Mesenchymal stem cell (in vitro differentiated cells and primary cell): Measurements from ENCODE around the gene CYSRT1.

Experiments used
- DNase-seq: peaks from one replicate; pipeline ENCODE4 v3.0.0-alpha.2; 2013
- H2AFZ ChIP-seq: one replicate; pipeline ENCODE4 v1.6.1; 2013; ENCODE audit warnings: low read depth, mild to moderate bottlenecking, control low read depth, inconsistent platforms, low read length, moderate library complexity
- H2AK5ac ChIP-seq: 2 replicates; pipeline ENCODE4 v1.6.1; 2013; ENCODE audit warnings: low read length, moderate library complexity, mild to moderate bottlenecking, inconsistent platforms; ENCODE audit not compliant: severe bottlenecking
- H2BK120ac ChIP-seq: one replicate; pipeline ENCODE4 v1.6.1; 2013; ENCODE audit warnings: low read depth, mild to moderate bottlenecking, inconsistent platforms, low read length, moderate library complexity
- H2BK12ac ChIP-seq, 2 experiments: one replicate each; pipeline ENCODE4 v1.6.1; 2013; ENCODE audit warnings: inconsistent platforms in 2 of 2, low read length in 2 of 2, mild to moderate bottlenecking in 2 of 2, moderate library complexity in 2 of 2, control low read depth in 1 of 2
- H2BK15ac ChIP-seq: one replicate; pipeline ENCODE4 v1.6.1; 2013; ENCODE audit warnings: mild to moderate bottlenecking, low read depth, inconsistent platforms; ENCODE audit not compliant: poor library complexity, severe bottlenecking
- H2BK5ac ChIP-seq: 2 replicates; pipeline ENCODE4 v1.6.1; 2013; ENCODE audit warnings: low read depth, mild to moderate bottlenecking, low read length, control low read depth, inconsistent platforms; ENCODE audit not compliant: poor library complexity, severe bottlenecking
- H3K14ac ChIP-seq, 2 experiments: one replicate each; pipeline ENCODE4 v1.6.1; 2013; ENCODE audit warnings: inconsistent platforms in 2 of 2, low read length in 2 of 2, control low read depth in 1 of 2, mild to moderate bottlenecking in 1 of 2, moderate library complexity in 1 of 2
- H3K18ac ChIP-seq, 2 experiments: one replicate each; pipeline ENCODE4 v1.6.1; 2013; ENCODE audit warnings: inconsistent platforms in 2 of 2, low read length in 2 of 2, control low read depth in 1 of 2, low read depth in 1 of 2, mild to moderate bottlenecking in 1 of 2
- H3K23ac ChIP-seq, 2 experiments: one replicate each; pipeline ENCODE4 v1.6.1; 2013; ENCODE audit warnings: inconsistent platforms in 2 of 2, low read length in 2 of 2, mild to moderate bottlenecking in 2 of 2, moderate library complexity in 2 of 2, control low read depth in 1 of 2
- H3K27ac ChIP-seq: 2 replicates; pipeline ENCODE4 v1.5.1; 2013; ENCODE audit warnings: mild to moderate bottlenecking, moderate library complexity, low read length, control low read depth, inconsistent platforms; ENCODE audit not compliant: poor library complexity, severe bottlenecking
- H3K27me3 ChIP-seq, 2 experiments: 2 replicates each; pipeline versions ENCODE4 v1.6.1 to v1.7.0; 2013; ENCODE audit warnings: low read length in 2 of 2, mild to moderate bottlenecking in 2 of 2, moderate library complexity in 2 of 2, control low read depth in 1 of 2, inconsistent platforms in 1 of 2; ENCODE audit not compliant: control insufficient read depth in 1 of 2, insufficient read depth in 1 of 2
- H3K36me3 ChIP-seq, 2 experiments: 2 replicates each; pipeline versions ENCODE4 v1.6.1 to v1.7.0; 2013; ENCODE audit warnings: low read length in 2 of 2, control low read depth in 1 of 2, inconsistent platforms in 1 of 2, low read depth in 1 of 2, mild to moderate bottlenecking in 1 of 2; ENCODE audit not compliant: insufficient read depth in 2 of 2, control insufficient read depth in 1 of 2
- H3K4ac ChIP-seq, 2 experiments: one replicate each; pipeline ENCODE4 v1.6.1; 2013; ENCODE audit warnings: inconsistent platforms in 2 of 2, low read length in 2 of 2, mild to moderate bottlenecking in 2 of 2, moderate library complexity in 2 of 2, control low read depth in 1 of 2, low read depth in 1 of 2
- H3K4me1 ChIP-seq: 2 replicates; pipeline ENCODE4 v1.6.1; 2013; ENCODE audit warnings: low read depth, low read length, control low read depth; ENCODE audit not compliant: control insufficient read depth, insufficient read depth
- H3K4me2 ChIP-seq: 2 replicates; pipeline ENCODE4 v1.6.1; 2013; ENCODE audit warnings: low read length, mild to moderate bottlenecking, inconsistent platforms; ENCODE audit not compliant: poor library complexity, severe bottlenecking
- H3K4me3 ChIP-seq, 2 experiments: 2 replicates each; pipeline versions ENCODE4 v1.5.1 to v1.7.0; 2013; ENCODE audit warnings: low read length in 2 of 2, mild to moderate bottlenecking in 2 of 2, control low read depth in 1 of 2, low read depth in 1 of 2; ENCODE audit not compliant: insufficient read depth in 1 of 2
- H3K79me1 ChIP-seq: replicated peaks from 2 replicates; pipeline ENCODE4 v1.6.1; 2013; ENCODE audit warnings: mild to moderate bottlenecking, control low read depth, low read length, inconsistent platforms; ENCODE audit not compliant: poor library complexity, severe bottlenecking
- H3K9ac ChIP-seq: 2 replicates; pipeline ENCODE4 v1.7.0; 2013; ENCODE audit warnings: mild to moderate bottlenecking, low read length, moderate library complexity
- H3K9me3 ChIP-seq: 2 replicates; pipeline ENCODE4 v1.7.0; 2013; ENCODE audit warnings: mild to moderate bottlenecking, low read length; ENCODE audit not compliant: control insufficient read depth
- H4K8ac ChIP-seq: one replicate; pipeline ENCODE4 v1.6.1; 2013; ENCODE audit warnings: inconsistent platforms, mild to moderate bottlenecking, low read length, moderate library complexity
- H4K91ac ChIP-seq: one replicate; pipeline ENCODE4 v1.6.1; 2013; ENCODE audit warnings: mild to moderate bottlenecking, low read length, inconsistent platforms
- WGBS: methylation state at CpG from one replicate; pipeline ENCODE4 v1.1.7; 2013; ENCODE audit warnings: mixed read lengths; 5-methylcytosine and 5-hydroxymethylcytosine counted together

CYSRT1 gene

DNA sequence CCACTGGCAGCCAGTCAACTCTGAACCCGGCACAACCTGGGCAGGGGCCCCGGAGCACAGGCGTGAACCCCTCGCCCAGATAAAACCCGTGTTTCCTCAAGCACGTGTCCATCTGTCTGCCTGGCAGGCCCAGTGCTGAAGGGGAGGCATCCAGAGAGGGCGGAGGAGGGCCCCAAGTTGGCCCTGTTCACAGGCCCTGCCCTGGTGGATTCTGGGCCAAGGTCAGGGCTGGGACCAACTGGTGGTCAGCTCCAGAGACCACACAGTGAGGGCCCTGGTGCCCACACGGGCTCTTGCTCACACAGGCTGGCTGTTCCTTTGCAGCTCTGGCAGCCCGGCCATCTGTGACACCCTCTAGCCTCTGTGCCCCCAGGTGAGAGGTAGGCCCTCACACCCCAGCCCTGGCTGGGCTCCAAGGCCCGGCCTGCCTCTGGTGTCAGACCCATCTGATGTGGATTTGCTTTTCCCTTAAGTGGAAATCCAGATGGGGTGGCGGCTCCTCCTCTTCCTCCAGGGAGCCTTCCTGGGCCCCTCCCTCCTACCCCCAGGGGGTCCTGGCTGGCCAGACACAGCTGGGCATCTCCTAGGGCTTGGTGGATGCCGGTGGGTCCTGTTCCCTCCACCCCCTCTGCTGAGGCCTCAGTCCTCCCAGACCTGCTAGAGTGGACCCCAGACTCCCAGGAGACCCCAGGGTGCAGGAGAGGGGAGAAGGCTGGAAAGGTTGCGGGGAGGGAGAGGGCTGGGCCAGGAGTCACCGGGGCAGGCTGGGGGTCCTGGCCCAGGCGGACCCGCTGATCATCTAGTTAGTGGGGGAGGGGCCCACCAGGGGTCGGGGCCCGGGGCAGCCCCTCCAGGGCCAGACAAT lies 25.6 kb downstream of the CYSRT1 start:
- Histone ChIP-seq H3K9me3 (no peaks in the 10 kb centered on the region), H3K14ac (no peak overlapping the region), H3K79me1 (peaks cover 2% of the 10 kb centered on the region), H2AFZ (no peak overlapping the region), H3K18ac (no peak overlapping the region), H3K36me3 (peaks cover 0 to under 1% of the 10 kb centered on the region in 2 experiments), H2BK15ac (no peak overlapping the region), H3K4me1 (peaks cover 28% of the 10 kb centered on the region), H4K8ac (no peak overlapping the region), H2AK5ac (no peak overlapping the region), H3K23ac (no peak overlapping the region), H3K27me3 (peaks cover 0 to 13% of the 10 kb centered on the region in 2 experiments), H3K4ac (no peak overlapping the region), H2BK120ac (no peak overlapping the region), H2BK5ac (no peak overlapping the region), H3K4me2 (no peak overlapping the region), H3K4me3 (no peak overlapping the region), H3K9ac (no peak overlapping the region), H4K91ac (no peak overlapping the region), H3K27ac (no peak overlapping the region), H2BK12ac (no peak overlapping the region)
- 73% methylated on average over 17 of the region's 18 CpGs for WGBS
- no peak for DNase-seq

GRCh38 chr9:137251194-137251461 lies 26.2 kb downstream of the CYSRT1 start, which contains the start of gene STPG3:
STPG3 (plus strand) TSS chr9:137251286; CDS start chr9:137251287, 1 bp downstream.
- Histone ChIP-seq H3K4me2 (no peak within 1 kb of the TSS), H3K9me3 (no peaks in the 10 kb centered on the region), H2BK5ac (no peak within 1 kb of the TSS), H3K9ac (no peak within 1 kb of the TSS), H4K91ac (no peak within 1 kb of the TSS), H3K36me3 (peaks cover 0 to 6% of the 10 kb centered on the region in 2 experiments), H3K14ac (no peak within 1 kb of the TSS), H2BK12ac (peak within 1 kb of the TSS in 1 of 2 experiments; percentile 11), H2BK120ac (no peak within 1 kb of the TSS), H3K23ac (no peak within 1 kb of the TSS), H3K27me3 (peaks cover 0 to 7% of the 10 kb centered on the region in 2 experiments), H3K4ac (no peak within 1 kb of the TSS), H3K4me3 (peak within 1 kb of the TSS in 1 of 2 experiments; percentile 7), H2AFZ (no peak within 1 kb of the TSS), H3K79me1 (peaks cover 2% of the 10 kb centered on the region), H3K4me1 (peaks cover 31% of the 10 kb centered on the region), H4K8ac (no peak within 1 kb of the TSS), H3K18ac (no peak within 1 kb of the TSS), H3K27ac (no peak within 1 kb of the TSS), H2BK15ac (peak within 1 kb of the TSS; percentile 33), H2AK5ac (no peak within 1 kb of the TSS)
- 75% methylated on average over 4 of the region's 4 CpGs for WGBS
- DNase-seq, result no peak

DNA sequence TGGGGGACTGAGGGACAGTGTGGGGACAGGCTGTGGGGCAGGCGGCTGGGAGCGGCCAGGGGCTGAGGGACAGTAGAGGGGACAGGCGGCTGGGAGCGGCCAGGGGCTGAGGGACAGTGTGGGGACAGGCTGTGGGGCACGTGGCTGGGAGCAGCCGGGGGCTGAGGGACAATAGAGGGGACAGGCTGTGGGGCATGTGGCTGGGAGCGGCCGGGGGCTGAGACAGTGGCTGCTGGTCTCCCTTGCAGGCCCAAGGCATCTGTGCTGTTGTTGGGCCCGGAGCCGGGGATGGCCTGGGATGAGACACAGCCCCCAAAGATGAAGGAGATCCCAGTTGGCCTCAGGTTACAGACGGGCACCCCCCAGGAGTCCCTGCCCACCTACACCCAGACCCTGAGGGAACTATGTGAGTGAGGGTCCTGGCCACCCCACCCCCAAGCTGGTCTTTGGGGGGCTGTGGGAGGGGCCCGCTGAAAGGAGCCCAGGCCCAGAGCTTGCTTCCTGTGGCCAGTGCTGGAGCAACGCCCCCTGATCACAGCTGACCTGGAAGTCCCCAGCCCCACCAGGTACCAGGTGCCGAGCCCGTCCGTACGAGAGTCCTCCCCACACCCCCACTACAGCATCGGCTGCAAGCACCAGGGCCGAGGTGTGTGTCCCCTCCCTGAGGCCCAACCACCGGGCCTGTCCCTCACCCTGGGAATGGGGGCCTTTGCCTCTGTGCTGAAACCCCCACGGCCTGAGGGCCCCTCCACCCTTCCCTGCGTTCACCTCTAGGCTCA lies 26.7 kb downstream of the CYSRT1 start:
- Histone ChIP-seq H2BK120ac (no peak overlapping the region), H3K4me2 (no peak overlapping the region), H2BK15ac (peak overlapping the region; percentile 33), H3K4ac (no peak overlapping the region), H2BK5ac (no peak overlapping the region), H3K4me3 (peak overlapping the region in 1 of 2 experiments; percentile 7), H3K23ac (no peak overlapping the region), H3K27ac (no peak overlapping the region), H4K91ac (no peak overlapping the region), H3K18ac (no peak overlapping the region), H3K79me1 (peaks cover 5% of the 10 kb centered on the region), H3K14ac (no peak overlapping the region), H2BK12ac (peak overlapping the region in 1 of 2 experiments; percentile 11), H3K9ac (no peak overlapping the region), H3K36me3 (peaks cover 0 to 11% of the 10 kb centered on the region in 2 experiments), H3K27me3 (peaks cover 0 to 5% of the 10 kb centered on the region in 2 experiments), H3K9me3 (no peaks in the 10 kb centered on the region), H2AK5ac (no peak overlapping the region), H2AFZ (no peak overlapping the region), H4K8ac (no peak overlapping the region), H3K4me1 (peaks cover 36% of the 10 kb centered on the region)
- no peak for DNase-seq
- 93% methylated on average over 16 of the region's 22 CpGs for WGBS
